Activated CD4-positive, CD25-positive, alpha-beta regulatory T cell treated with anti-CD3 and anti-CD28 coated beads, Interleukin-2, amount 50 U/mL, for 72 hours (primary cell): ENCODE measurements around the gene ORMDL1.
A peak's percentile ranks its signal among the peaks of the same experiment; 100 is the strongest.
"Not testable (repeated sequence)": the region's sequence is repeated elsewhere in the genome, so short reads cannot be mapped to it uniquely, and the experiment has no call there.

ENCODE experiments used
- DNase-seq: peaks from one replicate; pipeline ENCODE4 v3.0.0; 2021

ORMDL1 gene

GRCh38 chr2:189770590-189771322 is 13.4 kb downstream of the ORMDL1 start:
- no peak for DNase-seq

GRCh38 chr2:189763908-189764661 is 20.1 kb downstream of the ORMDL1 start:
- no peak for DNase-seq

GRCh38 chr2:189762551-189763298 is 21.4 kb downstream of the ORMDL1 start, which contains the start of gene OSGEPL1:
Gene OSGEPL1, minus strand, starts transcription at chr2:189762792. Its CDS starts 1,152 bp downstream, at chr2:189761640.
- DNase-seq: peak; percentile 84

GRCh38 chr2:189762229-189762550 is 21.9 kb downstream of the ORMDL1 start:
- DNase-seq: no peak

GRCh38 chr2:189760154-189760553 is 24.0 kb downstream of the ORMDL1 start:
- not testable (repeated sequence) for DNase-seq

- DNase-seq: no peak
Observed at GRCh38 chr2:189756311-189756952, 27.7 kb downstream of the ORMDL1 start.

- no peak for DNase-seq
Observed at GRCh38 chr2:189751080-189751658, 33.0 kb downstream of the ORMDL1 start.

GRCh38 chr2:189729430-189729829 is 54.7 kb downstream of the ORMDL1 start:
- DNase-seq: no peak

GRCh38 chr2:189726849-189727248 is 57.3 kb downstream of the ORMDL1 start:
- no peak for DNase-seq

GRCh38 chr2:189726271-189726670 is 57.9 kb downstream of the ORMDL1 start:
- no peak for DNase-seq

GRCh38 chr2:189723192-189723591 is 60.9 kb downstream of the ORMDL1 start:
- DNase-seq: no peak
